PC-9 (cell line): ENCODE measurements around the gene LUZP2. TPM values are rescaled to one million over a fixed set of nuclear protein-coding genes. Genes with fewer than 3 reads are reported as not detected.

ENCODE experiments used
- BruUV-seq: library from RNA; stranded (reverse); fragments of 400-500 nt; replicated peaks from 2 replicates; lab custom pipeline; 2021; lab: Mats Ljungman, UMichigan
- CTCF ChIA-PET: fragments of 300-600 bp; sonication (Branson Sonifier 250); formaldehyde crosslinking; loops from one replicate; lab custom pipeline; 2022; ENCODE audit warnings: antibody characterized with exemption; lab: Charles Lee
- POLR2A ChIA-PET: fragments of 300-600 bp; sonication (Branson Sonifier 250); formaldehyde crosslinking; loops from one replicate; lab custom pipeline; 2022; ENCODE audit warnings: antibody characterized with exemption; ENCODE audit not compliant: unreplicated experiment; lab: Charles Lee
- DNase-seq, 2 experiments: peaks; one replicate each; pipeline versions ENCODE4 v3.0.0 to v3.0.0-alpha.2; 2015 to 2022; ENCODE audit warnings: mixed read lengths in 1 of 2
- H2AFZ ChIP-seq: fragments of 200-600 bp; sonication (generic); 2 replicates; pipeline ENCODE4 v1.8.1; 2017; ENCODE audit warnings: antibody characterized with exemption
- H3F3A ChIP-seq: fragments of 200-600 bp; sonication (generic); 2 replicates; pipeline ENCODE4 v1.8.1; 2017; ENCODE audit warnings: antibody characterized with exemption, mild to moderate bottlenecking, low read depth; ENCODE audit not compliant: insufficient read depth
- H3K27ac ChIP-seq: fragments of 200-600 bp; sonication (generic); 2 replicates; pipeline ENCODE4 v1.6.1; 2016; ENCODE audit warnings: mixed run types
- H3K27me3 ChIP-seq: fragments of 200-600 bp; sonication (generic); 2 replicates; pipeline ENCODE4 v1.6.1; 2016; ENCODE audit warnings: low read depth, mixed run types; ENCODE audit not compliant: insufficient read depth
- H3K36me3 ChIP-seq: fragments of 200-600 bp; sonication (generic); 2 replicates; pipeline ENCODE4 v1.6.1; 2016; ENCODE audit warnings: low read depth, mixed run types
- H3K4me1 ChIP-seq: fragments of 200-600 bp; sonication (generic); replicated peaks from 2 replicates; pipeline ENCODE4 v1.6.1; 2016; ENCODE audit warnings: mixed run types; ENCODE audit not compliant: insufficient read depth
- H3K4me2 ChIP-seq: fragments of 200-600 bp; sonication (generic); 2 replicates; pipeline ENCODE4 v1.6.1; 2017; ENCODE audit warnings: mixed run types
- H3K4me3 ChIP-seq: fragments of 200-600 bp; sonication (generic); 2 replicates; pipeline ENCODE4 v1.6.1; 2016; ENCODE audit warnings: mixed run types
- H3K79me2 ChIP-seq: fragments of 200-600 bp; sonication (generic); 2 replicates; pipeline ENCODE4 v1.6.1; 2017; ENCODE audit warnings: low read depth, mixed run types
- H3K9me2 ChIP-seq: fragments of 200-600 bp; sonication (generic); 2 replicates; pipeline ENCODE4 v1.8.1; 2017; ENCODE audit warnings: mild to moderate bottlenecking; ENCODE audit not compliant: insufficient read depth
- H3K9me3 ChIP-seq: fragments of 200-600 bp; sonication (generic); 2 replicates; pipeline ENCODE4 v1.8.1; 2016; ENCODE audit warnings: low read depth; ENCODE audit not compliant: insufficient read depth
- H4K20me1 ChIP-seq: fragments of 200-600 bp; sonication (generic); 2 replicates; pipeline ENCODE4 v1.8.1; 2017; ENCODE audit not compliant: insufficient read depth
- EZH2 ChIP-seq: fragments of 200-600 bp; sonication (generic); IDR thresholded peaks from 2 replicates; pipeline ENCODE4 v1.8.0; 2017; ENCODE audit warnings: antibody characterized with exemption, low read depth
- intact Hi-C: fragments of 100-400 bp; cut with micrococcal nuclease; formaldehyde crosslinking; loops from one replicate; pipeline ENCODE4 v1.10.0; 2022; ENCODE audit not compliant: unreplicated experiment
- total RNA-seq: library from RNA; stranded (reverse); gene quantifications from 2 replicates; pipeline ENCODE4 v1.2.3, GENCODE V29; 2021
- TF ChIP-seq, protein P1 (sequence below): fragments of 200-600 bp; sonication (generic); conservative IDR thresholded peaks from 2 replicates; pipeline ENCODE4 v1.6.1; 2017; ENCODE audit warnings: mixed run types, antibody characterized with exemption, mild to moderate bottlenecking, moderate library complexity

Gene LUZP2
- total RNA-seq, 1 experiment from 2014 or later, result 0.15 TPM

DNA sequence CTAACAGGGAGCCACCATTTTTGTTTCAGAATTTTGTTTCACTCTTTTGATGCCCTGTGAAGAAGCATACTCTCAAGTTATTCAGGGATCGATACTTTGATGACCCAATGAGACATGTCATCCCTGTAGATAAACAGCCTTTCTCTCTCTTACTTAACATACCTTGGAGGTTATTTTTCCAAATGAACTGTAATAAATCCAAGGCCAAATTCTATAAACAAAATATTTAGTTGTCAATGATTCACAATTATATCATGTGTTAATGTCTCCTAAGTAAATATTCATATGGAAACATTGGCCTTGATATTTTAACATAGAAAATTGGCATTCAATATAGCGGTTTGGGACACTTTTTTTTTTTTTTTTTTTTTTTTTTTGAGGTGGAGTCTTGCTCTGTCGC lies 97.5 kb downstream of the LUZP2 start:
- intact Hi-C loops, result no loop called here
- H3K27me3 ChIP-seq, result no peaks in the 10 kb centered on the region
- POLR2A ChIA-PET, result no interaction called here
- no peak overlapping the region for H3K27ac ChIP-seq
- CTCF ChIA-PET, result no interaction called here
- DNase-seq, result no peak
- no peak overlapping the region for H3K4me3 ChIP-seq
- H2AFZ ChIP-seq, result no peak overlapping the region
- no peaks in the 10 kb centered on the region for H3F3A ChIP-seq
- TF ChIP-seq, protein P1, sequence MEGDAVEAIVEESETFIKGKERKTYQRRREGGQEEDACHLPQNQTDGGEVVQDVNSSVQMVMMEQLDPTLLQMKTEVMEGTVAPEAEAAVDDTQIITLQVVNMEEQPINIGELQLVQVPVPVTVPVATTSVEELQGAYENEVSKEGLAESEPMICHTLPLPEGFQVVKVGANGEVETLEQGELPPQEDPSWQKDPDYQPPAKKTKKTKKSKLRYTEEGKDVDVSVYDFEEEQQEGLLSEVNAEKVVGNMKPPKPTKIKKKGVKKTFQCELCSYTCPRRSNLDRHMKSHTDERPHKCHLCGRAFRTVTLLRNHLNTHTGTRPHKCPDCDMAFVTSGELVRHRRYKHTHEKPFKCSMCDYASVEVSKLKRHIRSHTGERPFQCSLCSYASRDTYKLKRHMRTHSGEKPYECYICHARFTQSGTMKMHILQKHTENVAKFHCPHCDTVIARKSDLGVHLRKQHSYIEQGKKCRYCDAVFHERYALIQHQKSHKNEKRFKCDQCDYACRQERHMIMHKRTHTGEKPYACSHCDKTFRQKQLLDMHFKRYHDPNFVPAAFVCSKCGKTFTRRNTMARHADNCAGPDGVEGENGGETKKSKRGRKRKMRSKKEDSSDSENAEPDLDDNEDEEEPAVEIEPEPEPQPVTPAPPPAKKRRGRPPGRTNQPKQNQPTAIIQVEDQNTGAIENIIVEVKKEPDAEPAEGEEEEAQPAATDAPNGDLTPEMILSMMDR, result no peak
- no peak for TF ChIP-seq EZH2
- H3K4me2 ChIP-seq, result no peak overlapping the region
- no peaks in the 10 kb centered on the region for H3K4me1 ChIP-seq
- no peaks in the 10 kb centered on the region for H3K79me2 ChIP-seq
- H3K36me3 ChIP-seq, result no peaks in the 10 kb centered on the region
- H3K9me2 ChIP-seq, result no peaks in the 10 kb centered on the region
- no peaks in the 10 kb centered on the region for H4K20me1 ChIP-seq
- BruUV-seq, result no TSS peak
- no peaks in the 10 kb centered on the region for H3K9me3 ChIP-seq

DNA sequence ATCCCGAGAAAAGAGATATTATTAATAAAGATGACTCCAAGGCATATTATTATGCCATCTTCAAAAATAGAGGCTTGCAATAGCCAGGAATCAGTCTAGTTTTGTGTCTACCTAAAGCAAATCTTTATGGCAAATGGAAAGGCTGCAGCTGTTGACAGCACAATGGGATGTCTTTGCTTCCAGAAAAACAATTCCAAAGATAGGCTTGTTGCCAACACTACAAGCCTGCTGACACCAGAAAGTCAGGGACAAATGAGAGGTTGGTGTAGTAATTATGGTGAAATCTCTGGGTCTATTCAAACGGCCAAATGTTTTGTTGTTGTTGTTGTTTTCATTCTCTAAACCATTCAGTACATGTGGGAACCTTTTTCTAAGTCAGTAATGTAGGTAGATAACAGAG lies 101.8 kb downstream of the LUZP2 start:
- BruUV-seq, result no TSS peak
- CTCF ChIA-PET, result no interaction called here
- H3F3A ChIP-seq, result no peaks in the 10 kb centered on the region

DNA sequence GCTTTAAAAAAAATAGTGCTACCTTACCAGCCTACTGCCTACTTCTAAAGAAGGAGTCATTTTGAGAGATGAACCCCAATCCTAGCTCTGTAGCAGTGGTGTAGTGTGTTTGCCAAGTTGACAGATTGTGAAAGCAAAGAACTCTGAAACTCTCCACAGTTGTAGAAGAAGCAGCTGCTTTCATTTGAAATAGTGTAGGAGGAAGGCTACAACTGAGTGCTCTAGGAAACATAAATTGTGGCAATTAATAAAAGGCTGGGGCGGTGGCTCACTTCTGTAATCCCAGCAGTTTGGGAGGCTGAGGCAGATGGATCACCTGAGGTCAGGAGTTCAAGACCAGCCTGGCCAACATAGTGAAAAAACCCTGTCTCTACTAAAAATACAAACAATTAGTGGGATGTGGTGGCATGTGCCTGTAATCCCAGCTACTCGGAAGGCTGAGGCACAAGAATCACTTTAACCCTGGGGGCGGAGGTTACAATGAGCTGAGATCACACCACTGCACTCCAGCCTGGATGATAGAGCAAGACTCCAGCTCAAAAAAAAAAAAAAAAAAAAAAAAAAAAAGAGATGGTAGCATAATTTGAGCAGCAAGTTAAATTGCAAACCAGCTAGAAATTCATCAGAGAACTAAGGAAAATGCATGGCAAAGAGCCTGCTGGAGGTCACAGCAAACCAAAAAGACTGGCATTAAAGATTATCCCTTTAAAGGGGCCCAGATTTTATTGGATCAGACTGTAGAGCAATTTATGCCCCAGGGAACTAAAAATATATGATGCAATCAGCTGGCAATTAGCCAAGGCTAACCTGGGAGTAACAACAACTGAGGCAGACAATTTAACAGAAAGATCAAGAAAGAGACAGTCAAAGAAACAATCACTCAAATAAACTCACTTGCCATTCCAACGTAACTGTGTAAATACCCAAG lies 112.6 kb downstream of the LUZP2 start:
- no TSS peak for BruUV-seq
- ChIA-PET POLR2A (no interaction called here), CTCF (no interaction called here)
- intact Hi-C loops, result no loop called here
- Histone ChIP-seq H3K27ac (no peak overlapping the region), H3K4me2 (no peak overlapping the region), H3K36me3 (no peaks in the 10 kb centered on the region), H3K4me3 (no peak overlapping the region), H2AFZ (0 out of 2 replicates have a peak overlapping the region, but pooled peaks have one; percentile 6), H3K9me2 (no peaks in the 10 kb centered on the region; the same call in 1 of the 2 replicates), H3K27me3 (no peaks in the 10 kb centered on the region), H3F3A (no peaks in the 10 kb centered on the region), H3K79me2 (no peaks in the 10 kb centered on the region), H3K4me1 (no peaks in the 10 kb centered on the region), H3K9me3 (no peaks in the 10 kb centered on the region), H4K20me1 (no peaks in the 10 kb centered on the region)
- no peak for DNase-seq
- TF ChIP-seq, protein P1, result no peak
- no peak for TF ChIP-seq EZH2

More for the DNA sequence above, 101.8 kb downstream of the LUZP2 start:
- H3K9me2 ChIP-seq, result no peaks in the 10 kb centered on the region
- no peak for DNase-seq
- TF ChIP-seq EZH2, result no peak
- TF ChIP-seq, protein P1, result no peak
- intact Hi-C loops, result no loop called here
- H3K79me2 ChIP-seq, result no peaks in the 10 kb centered on the region
- no peaks in the 10 kb centered on the region for H4K20me1 ChIP-seq
- H2AFZ ChIP-seq, result no peak overlapping the region
- H3K4me2 ChIP-seq, result no peak overlapping the region
- no peaks in the 10 kb centered on the region for H3K27me3 ChIP-seq
- POLR2A ChIA-PET, result no interaction called here
- H3K9me3 ChIP-seq, result no peaks in the 10 kb centered on the region
- H3K4me3 ChIP-seq, result no peak overlapping the region
- H3K27ac ChIP-seq, result no peak overlapping the region
- H3K36me3 ChIP-seq, result no peaks in the 10 kb centered on the region
- H3K4me1 ChIP-seq, result no peaks in the 10 kb centered on the region
